Activated effector memory CD4-positive, alpha-beta T cell treated with anti-CD3 and anti-CD28 coated beads, Interleukin-2, amount 50 U/mL, for 16 hours (primary cell): ENCODE results near the gene BPTF.
"Not testable (repeated sequence)": the region's sequence is repeated elsewhere in the genome, so short reads cannot be mapped to it uniquely, and the experiment has no call there.

Source experiments
- DNase-seq: peaks from one replicate; pipeline ENCODE4 v3.0.0-alpha.2; 2020

BPTF gene

DNA sequence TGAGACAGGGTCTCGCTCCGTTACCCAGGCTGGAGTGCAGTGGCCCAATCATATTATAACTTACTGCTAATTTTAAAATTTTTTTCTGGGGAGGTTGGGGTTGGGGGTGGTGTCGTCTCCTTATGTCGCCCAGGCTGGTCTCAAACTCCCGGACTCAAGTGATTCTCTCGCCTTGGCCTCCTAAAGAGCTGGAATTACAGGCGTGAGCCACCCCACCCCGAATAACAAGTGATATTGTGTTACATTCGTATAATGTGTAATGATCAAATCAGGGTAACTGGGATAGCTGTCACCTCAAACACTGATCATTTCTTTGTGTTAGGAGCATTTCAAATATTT lies 194.0 kb downstream of the BPTF start:
- no peak for DNase-seq

DNA sequence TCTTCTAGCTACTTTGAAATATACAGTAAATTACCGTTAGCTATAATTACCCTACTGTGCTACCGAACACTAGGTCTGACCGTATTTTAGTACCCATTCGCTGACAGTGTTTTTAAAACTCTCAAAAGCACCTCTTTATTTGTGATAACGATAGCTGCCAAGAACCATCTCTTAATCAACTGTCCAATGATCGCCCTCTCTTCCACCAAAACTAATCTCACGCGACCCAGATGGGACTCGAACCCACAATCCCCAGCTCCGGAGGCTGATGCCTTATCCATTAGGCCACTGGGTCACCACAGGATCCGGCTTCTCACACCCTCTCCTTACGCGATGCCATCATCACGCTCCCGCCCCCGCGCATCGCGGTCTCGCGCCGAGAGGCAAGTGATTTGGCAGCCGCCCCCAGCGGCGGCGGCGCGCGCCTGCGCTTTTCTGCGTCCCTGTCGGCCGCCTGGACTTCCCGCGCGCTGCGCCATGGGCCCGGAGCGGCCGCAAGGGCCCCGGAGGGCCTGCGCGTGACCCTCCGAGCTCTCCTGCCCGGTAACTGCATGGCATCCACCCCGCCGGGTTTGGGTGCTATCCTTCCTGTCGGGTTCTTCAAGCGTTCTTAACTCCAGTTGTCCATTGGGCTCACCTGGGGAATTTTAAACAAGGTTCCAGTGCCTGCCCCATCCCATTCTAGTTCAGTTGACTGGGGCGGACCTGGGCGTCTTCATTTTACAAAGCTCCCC lies 194.5 kb downstream of the BPTF start:
- DNase-seq: peak; percentile 99

DNA sequence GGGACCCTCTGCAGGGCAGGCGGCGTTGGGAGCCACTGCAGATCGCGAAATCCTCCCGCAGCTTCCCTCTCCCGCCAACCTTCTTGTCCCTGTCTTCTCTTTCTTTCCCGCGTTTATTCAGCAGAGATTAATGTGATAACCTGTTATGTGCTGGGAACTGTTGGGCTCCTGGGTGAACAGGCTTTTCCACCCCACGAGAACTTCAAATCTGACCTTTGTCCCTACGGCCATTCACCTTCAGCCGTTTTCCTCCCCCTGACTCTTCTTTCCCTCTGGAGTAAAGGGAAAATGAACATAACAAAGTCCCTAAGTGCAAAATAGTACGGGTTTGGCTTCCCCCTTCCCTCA lies 195.1 kb downstream of the BPTF start:
- no peak for DNase-seq

GRCh38 chr17:68020791-68021190 lies 195.5 kb downstream of the BPTF start:
- not testable (repeated sequence) for DNase-seq

GRCh38 chr17:68021963-68022362 lies 196.7 kb downstream of the BPTF start:
- no peak for DNase-seq

- not testable (repeated sequence) for DNase-seq
Observed at GRCh38 chr17:68022547-68022946, 197.2 kb downstream of the BPTF start.

- no peak for DNase-seq
Observed at GRCh38 chr17:68029512-68030215, 204.4 kb downstream of the BPTF start.
